Skeletal muscle tissue (tissue), 4 donors: Measurements from ENCODE around the gene FAF2. TPM values are rescaled to one million over a fixed set of nuclear protein-coding genes. Genes with fewer than 3 reads are reported as not detected.

Experiments
- H3K27ac ChIP-seq: one replicate; pipeline ENCODE4 v1.7.0; 2013; ENCODE audit warnings: mild to moderate bottlenecking, low read depth, low read length, inconsistent platforms
- H3K27me3 ChIP-seq, 3 donors: one replicate each; pipeline ENCODE4 v1.7.0; 2013; ENCODE audit warnings: low read length in 3 of 3; ENCODE audit not compliant: control insufficient read depth in 3 of 3, insufficient read depth in 3 of 3
- H3K36me3 ChIP-seq, 3 donors: one replicate each; pipeline ENCODE4 v1.7.0; 2013; ENCODE audit warnings: low read length in 3 of 3; ENCODE audit not compliant: control insufficient read depth in 3 of 3, insufficient read depth in 3 of 3
- H3K4me1 ChIP-seq, 3 donors: one replicate each; pipeline ENCODE4 v1.7.0; 2013; ENCODE audit warnings: low read length in 3 of 3, mild to moderate bottlenecking in 3 of 3; ENCODE audit not compliant: control insufficient read depth in 3 of 3, insufficient read depth in 3 of 3
- H3K4me3 ChIP-seq, 3 donors: one replicate each; pipeline ENCODE4 v1.7.0; 2013; ENCODE audit warnings: low read length in 3 of 3
- H3K9ac ChIP-seq, 3 donors: one replicate each; pipeline ENCODE4 v1.7.0; 2013; ENCODE audit warnings: low read length in 3 of 3, mild to moderate bottlenecking in 3 of 3, moderate library complexity in 2 of 3, low read depth in 1 of 3
- H3K9me3 ChIP-seq, 3 donors: one replicate each; pipeline ENCODE4 v1.7.0; 2013; ENCODE audit warnings: low read length in 3 of 3; ENCODE audit not compliant: control insufficient read depth in 3 of 3
- total RNA-seq: library from RNA; depleted of rRNA; stranded (reverse); fragments of >200 nt; gene quantifications from one replicate; pipeline ENCODE4 v1.2.3, GENCODE V29; 2014
- donor health status: Osteomylitis.

FAF2 gene
- total RNA-seq, 1 donor from 2014 or later, result 24.0 TPM

GRCh38 chr5:176409765-176410164 lies 38.4 kb upstream of the FAF2 start:
- Histone ChIP-seq H3K4me3 (no peak overlapping the region), H3K4me1 (peaks cover 42 to 52% (median 48%) of the 10 kb centered on the region in 3 donors), H3K9ac (no peak overlapping the region), H3K27ac (no peak overlapping the region), H3K9me3 (no peaks in the 10 kb centered on the region), H3K27me3 (no peaks in the 10 kb centered on the region), H3K36me3 (peaks cover 28 to 34% (median 32%) of the 10 kb centered on the region in 3 donors)

- H3K27ac ChIP-seq, result no peak overlapping the region
- H3K4me1 ChIP-seq, result peaks cover 51 to 61% (median 54%) of the 10 kb centered on the region in 3 donors
- no peaks in the 10 kb centered on the region for H3K9me3 ChIP-seq
- no peak overlapping the region for H3K4me3 ChIP-seq
- H3K9ac ChIP-seq, result no peak overlapping the region
- H3K27me3 ChIP-seq, result no peaks in the 10 kb centered on the region
- peaks cover 26 to 31% (median 28%) of the 10 kb centered on the region in 3 donors for H3K36me3 ChIP-seq
Measured at GRCh38 chr5:176410486-176411180, 37.6 kb upstream of the FAF2 start.

GRCh38 chr5:176412517-176413254 lies 35.5 kb upstream of the FAF2 start:
- no peaks in the 10 kb centered on the region for H3K27me3 ChIP-seq
- no peaks in the 10 kb centered on the region for H3K9me3 ChIP-seq
- peaks cover 15 to 17% (median 16%) of the 10 kb centered on the region in 3 donors for H3K36me3 ChIP-seq
- peak overlapping the region; percentile 38 for H3K27ac ChIP-seq
- H3K4me3 ChIP-seq, result peak overlapping the region in 2 of 3 donors; percentile 10 to 41
- H3K9ac ChIP-seq, result peak overlapping the region; percentile 47 to 97 (median 53)
- H3K4me1 ChIP-seq, result peaks cover 55 to 59% (median 57%) of the 10 kb centered on the region in 3 donors

GRCh38 chr5:176413255-176413565 lies 35.0 kb upstream of the FAF2 start:
- H3K27ac ChIP-seq, result peak overlapping the region; percentile 56

GRCh38 chr5:176413709-176414191 lies 34.4 kb upstream of the FAF2 start:
- Histone ChIP-seq H3K9ac (peak overlapping the region; percentile 42 to 97 (median 53)), H3K36me3 (peaks cover 12 to 16% (median 12%) of the 10 kb centered on the region in 3 donors), H3K4me3 (peak overlapping the region in 1 of 3 donors; percentile 52), H3K9me3 (no peaks in the 10 kb centered on the region), H3K27me3 (no peaks in the 10 kb centered on the region), H3K27ac (peak overlapping the region; percentile 56), H3K4me1 (peaks cover 54 to 56% (median 55%) of the 10 kb centered on the region in 3 donors)

More at GRCh38 chr5:176413255-176413565, 35.0 kb upstream of the FAF2 start:
- Histone ChIP-seq H3K27me3 (no peaks in the 10 kb centered on the region), H3K4me1 (peaks cover 54 to 56% (median 55%) of the 10 kb centered on the region in 3 donors), H3K9ac (peak overlapping the region; percentile 47 to 97 (median 53)), H3K4me3 (peak overlapping the region in 2 of 3 donors; percentile 10 to 41), H3K9me3 (no peaks in the 10 kb centered on the region), H3K36me3 (peaks cover 15 to 17% (median 16%) of the 10 kb centered on the region in 3 donors)

GRCh38 chr5:176414704-176415103 lies 33.5 kb upstream of the FAF2 start:
- Histone ChIP-seq H3K4me3 (peak overlapping the region in 2 of 3 donors; percentile 12 to 90), H3K9ac (peak overlapping the region in 2 of 3 donors; percentile 95 to 97), H3K36me3 (peaks cover 5 to 14% (median 9%) of the 10 kb centered on the region in 3 donors), H3K27me3 (no peaks in the 10 kb centered on the region), H3K27ac (peak overlapping the region; percentile 97), H3K4me1 (peaks cover 54 to 56% (median 55%) of the 10 kb centered on the region in 3 donors), H3K9me3 (no peaks in the 10 kb centered on the region)

GRCh38 chr5:176415240-176415951 lies 32.8 kb upstream of the FAF2 start:
- peaks cover 54 to 56% (median 55%) of the 10 kb centered on the region in 3 donors for H3K4me1 ChIP-seq
- H3K27ac ChIP-seq, result peak overlapping the region; percentile 97
- no peaks in the 10 kb centered on the region for H3K27me3 ChIP-seq
- H3K9me3 ChIP-seq, result no peaks in the 10 kb centered on the region
- peaks cover 0 to 7% (median 4%) of the 10 kb centered on the region in 3 donors for H3K36me3 ChIP-seq
- peak overlapping the region; percentile 95 to 97 (median 96) for H3K9ac ChIP-seq
- peak overlapping the region; percentile 62 to 90 (median 90) for H3K4me3 ChIP-seq

GRCh38 chr5:176415952-176416924 lies 31.9 kb upstream of the FAF2 start, which contains the start of gene CLTB:
Gene CLTB (minus strand): TSS chr5:176416539. CDS start chr5:176416363, 176 bp downstream.
- Histone ChIP-seq H3K4me3 (peak within 1 kb of the TSS; percentile 62 to 90 (median 90)), H3K4me1 (peaks cover 46 to 49% (median 48%) of the 10 kb centered on the region in 3 donors), H3K27ac (peak within 1 kb of the TSS; percentile 97), H3K9me3 (no peaks in the 10 kb centered on the region), H3K9ac (peak within 1 kb of the TSS; percentile 95 to 97 (median 96)), H3K36me3 (peaks cover 0 to 4% (median 2%) of the 10 kb centered on the region in 3 donors), H3K27me3 (no peaks in the 10 kb centered on the region)
